Bronchial epithelial cell (primary cell): ENCODE data around the gene AGPAT4. TPM values are rescaled to one million over a fixed set of nuclear protein-coding genes. Genes with fewer than 3 reads are reported as not detected.

Experiments
- DNase-seq: peaks from one replicate; pipeline ENCODE4 v3.0.0-alpha.2; 2010; ENCODE audit warnings: low read depth
- FAIRE-seq: peaks from 2 replicates; lab custom pipeline; 2011; peaks lifted over from hg19 to GRCh38; lab: Jason Lieb, UNC
- H3K27me3 ChIP-seq: 2 replicates; pipeline ENCODE4 v1.5.1; 2011; ENCODE audit warnings: low read length; ENCODE audit not compliant: control insufficient read depth, insufficient read depth
- H3K36me3 ChIP-seq: 2 replicates; pipeline ENCODE4 v1.5.1; 2011; ENCODE audit warnings: low read length; ENCODE audit not compliant: control insufficient read depth, insufficient read depth
- H3K4me3 ChIP-seq: 2 replicates; pipeline ENCODE4 v1.5.1; 2011; ENCODE audit warnings: mild to moderate bottlenecking, low read depth, low read length, control low read depth
- total RNA-seq: library from RNA; depleted of rRNA; stranded (reverse); fragments of >200 nt; gene quantifications from 2 replicates; pipeline ENCODE4 v1.2.1, GENCODE V29; 2014
- TF ChIP-seq, protein P1 (sequence below): IDR thresholded peaks from 2 replicates; pipeline ENCODE4 v1.5.1; 2011; ENCODE audit warnings: mild to moderate bottlenecking, moderate library complexity, low read length, control low read depth, inconsistent platforms; ENCODE audit not compliant: insufficient read depth, severe bottlenecking

The AGPAT4 gene
- total RNA-seq, 1 donor from 2014 or later: 2.6 TPM

DNA sequence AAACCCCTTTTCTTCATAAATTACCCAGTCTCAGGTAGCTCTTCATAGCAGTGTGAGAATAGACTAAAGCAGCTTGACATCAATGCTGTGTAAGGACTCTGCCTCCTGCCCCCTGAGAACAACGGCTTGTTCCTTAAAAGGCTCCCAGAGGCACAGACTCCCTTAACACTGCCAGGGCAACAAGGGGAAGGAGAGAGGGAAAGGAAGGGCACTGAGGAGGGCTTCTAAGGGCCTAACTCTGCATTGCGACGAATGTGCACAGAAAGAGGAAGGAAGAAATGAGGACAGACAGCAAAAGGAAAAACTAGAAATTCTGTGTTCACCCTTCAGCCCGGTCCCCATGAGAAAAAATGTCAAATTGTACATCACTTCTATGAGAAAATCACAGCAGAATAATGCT is 74.0 kb downstream of the AGPAT4 start:
- Histone ChIP-seq H3K4me3 (no peak overlapping the region), H3K27me3 (no peaks in the 10 kb centered on the region), H3K36me3 (no peaks in the 10 kb centered on the region)
- TF ChIP-seq, protein P1, sequence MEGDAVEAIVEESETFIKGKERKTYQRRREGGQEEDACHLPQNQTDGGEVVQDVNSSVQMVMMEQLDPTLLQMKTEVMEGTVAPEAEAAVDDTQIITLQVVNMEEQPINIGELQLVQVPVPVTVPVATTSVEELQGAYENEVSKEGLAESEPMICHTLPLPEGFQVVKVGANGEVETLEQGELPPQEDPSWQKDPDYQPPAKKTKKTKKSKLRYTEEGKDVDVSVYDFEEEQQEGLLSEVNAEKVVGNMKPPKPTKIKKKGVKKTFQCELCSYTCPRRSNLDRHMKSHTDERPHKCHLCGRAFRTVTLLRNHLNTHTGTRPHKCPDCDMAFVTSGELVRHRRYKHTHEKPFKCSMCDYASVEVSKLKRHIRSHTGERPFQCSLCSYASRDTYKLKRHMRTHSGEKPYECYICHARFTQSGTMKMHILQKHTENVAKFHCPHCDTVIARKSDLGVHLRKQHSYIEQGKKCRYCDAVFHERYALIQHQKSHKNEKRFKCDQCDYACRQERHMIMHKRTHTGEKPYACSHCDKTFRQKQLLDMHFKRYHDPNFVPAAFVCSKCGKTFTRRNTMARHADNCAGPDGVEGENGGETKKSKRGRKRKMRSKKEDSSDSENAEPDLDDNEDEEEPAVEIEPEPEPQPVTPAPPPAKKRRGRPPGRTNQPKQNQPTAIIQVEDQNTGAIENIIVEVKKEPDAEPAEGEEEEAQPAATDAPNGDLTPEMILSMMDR: no peak
- DNase-seq: no peak
- no peak for FAIRE-seq

DNA sequence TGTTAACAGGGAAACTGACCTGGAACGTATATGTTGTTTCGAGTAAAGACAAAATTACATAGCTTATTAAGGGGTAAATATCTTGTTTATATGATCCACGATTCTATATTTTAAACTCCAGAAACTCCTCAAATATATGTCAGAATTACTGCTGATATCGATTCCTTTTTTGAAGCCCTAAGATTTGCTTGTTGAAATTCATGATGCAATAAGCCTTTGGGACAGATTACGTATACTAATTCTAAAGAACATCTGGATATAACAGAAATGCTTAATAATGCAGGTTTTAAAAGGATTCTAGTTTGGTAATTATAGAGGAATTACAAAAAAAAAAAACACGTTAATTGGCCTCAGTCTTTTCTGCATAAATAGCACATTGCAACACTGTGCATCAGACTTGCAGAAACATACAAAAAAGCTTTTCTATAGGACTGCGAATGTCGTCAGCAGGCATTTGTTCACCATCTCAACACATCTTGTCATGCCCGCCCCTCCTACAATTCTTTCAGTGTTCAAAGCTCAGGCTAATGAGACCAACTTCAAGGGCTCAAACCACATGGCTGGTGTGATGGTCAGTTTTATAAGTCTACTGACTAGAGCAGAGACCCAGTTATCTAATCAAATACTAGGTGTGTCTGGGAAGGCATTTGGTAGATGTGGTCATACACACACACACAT is 74.9 kb downstream of the AGPAT4 start:
- Histone ChIP-seq H3K4me3 (no peak overlapping the region), H3K36me3 (no peaks in the 10 kb centered on the region), H3K27me3 (no peaks in the 10 kb centered on the region)
- TF ChIP-seq, protein P1: no peak
- no peak for DNase-seq
- no peak for FAIRE-seq

GRCh38 chr6:161198176-161198575 is 75.7 kb downstream of the AGPAT4 start:
- FAIRE-seq: no peak
- H3K27me3 ChIP-seq: no peaks in the 10 kb centered on the region
- H3K36me3 ChIP-seq: no peaks in the 10 kb centered on the region
- TF ChIP-seq, protein P1: no peak
- no peak overlapping the region for H3K4me3 ChIP-seq
- peak; percentile 78 for DNase-seq

- FAIRE-seq: peak; percentile 32
Measured at GRCh38 chr6:161195386-161195785, 78.5 kb downstream of the AGPAT4 start.

DNA sequence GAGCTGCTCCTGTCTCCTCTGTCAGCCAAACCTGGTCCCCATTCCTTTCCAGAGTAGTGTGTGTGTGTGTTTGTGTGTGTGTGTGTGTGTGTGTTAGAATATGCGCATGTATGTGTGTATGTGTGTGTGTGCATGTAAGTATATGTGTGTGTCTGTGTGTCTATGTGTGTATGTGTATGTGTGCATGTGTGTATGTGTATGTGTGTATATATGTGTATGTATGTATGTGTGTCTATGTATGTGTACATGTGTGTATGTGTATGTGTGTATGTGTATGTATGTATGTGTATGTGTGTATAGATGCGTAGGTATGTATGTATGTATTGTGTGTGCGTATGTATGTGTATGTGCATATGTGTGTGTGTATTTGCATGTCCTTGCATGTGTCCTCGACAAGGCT is 79.5 kb downstream of the AGPAT4 start:
- no peak for FAIRE-seq

More at GRCh38 chr6:161195386-161195785, 78.5 kb downstream of the AGPAT4 start:
- DNase-seq: no peak
- H3K27me3 ChIP-seq: no peaks in the 10 kb centered on the region
- H3K4me3 ChIP-seq: no peak overlapping the region
- H3K36me3 ChIP-seq: no peaks in the 10 kb centered on the region
- TF ChIP-seq, protein P1: no peak

More for the DNA sequence above, 79.5 kb downstream of the AGPAT4 start:
- H3K27me3 ChIP-seq: no peaks in the 10 kb centered on the region
- H3K4me3 ChIP-seq: no peak overlapping the region
- no peak for DNase-seq
- TF ChIP-seq, protein P1: no peak
- no peaks in the 10 kb centered on the region for H3K36me3 ChIP-seq
